Effector memory CD8-positive, alpha-beta T cell (primary cell): ENCODE measurements around the gene OR10T2.
"Not testable (repeated sequence)": the region's sequence is repeated elsewhere in the genome, so short reads cannot be mapped to it uniquely, and the experiment has no call there.

ENCODE experiments used
- ATAC-seq: fragments of 150-1000 bp; cut with Tn5 transposase; replicated peaks from 2 replicates; pipeline ENCODE4 v1.10.0; 2021; ENCODE audit warnings: mild to moderate bottlenecking, moderate library complexity
- DNase-seq, 3 experiments: peaks; one replicate each; pipeline ENCODE4 v3.0.0; 2021
- H3K27ac Mint-ChIP-seq, 2 donors: one replicate each; pipeline ENCODE4 v1.8.0; 2022; ENCODE audit warnings: mild to moderate bottlenecking in 2 of 2, mixed read lengths in 2 of 2, moderate library complexity in 2 of 2
- H3K27me3 Mint-ChIP-seq, 2 donors: one replicate each; pipeline ENCODE4 v1.8.0; 2022; ENCODE audit warnings: mixed read lengths in 2 of 2
- H3K36me3 Mint-ChIP-seq: one replicate; pipeline ENCODE4 v1.8.0; 2022; ENCODE audit warnings: mild to moderate bottlenecking, moderate library complexity, mixed read lengths; ENCODE audit not compliant: insufficient read depth
- H3K4me1 Mint-ChIP-seq, 2 donors: one replicate each; pipeline ENCODE4 v1.8.0; 2022; ENCODE audit warnings: low read depth in 2 of 2, mixed read lengths in 2 of 2
- H3K4me3 Mint-ChIP-seq, 2 donors: one replicate each; pipeline ENCODE4 v1.8.0; 2022; ENCODE audit warnings: mild to moderate bottlenecking in 2 of 2, mixed read lengths in 2 of 2, moderate library complexity in 2 of 2
- H3K9me3 Mint-ChIP-seq, 2 donors: one replicate each; pipeline ENCODE4 v1.8.0; 2022; ENCODE audit warnings: mixed read lengths in 2 of 2

The OR10T2 gene

GRCh38 chr1:158391099-158391498 lies 8.2 kb downstream of the OR10T2 start:
- Mint-ChIP-seq H3K27ac (no peak overlapping the region), H3K36me3 (no peaks in the 10 kb centered on the region), H3K27me3 (peaks cover 21 to 40% of the 10 kb centered on the region in 2 donors), H3K9me3 (no peaks in the 10 kb centered on the region), H3K4me1 (no peaks in the 10 kb centered on the region), H3K4me3 (no peak overlapping the region)
- ATAC-seq (no peak), DNase-seq (no peak)

- DNase-seq (no peak), ATAC-seq (no peak)
- Mint-ChIP-seq H3K9me3 (no peaks in the 10 kb centered on the region), H3K27ac (no peak overlapping the region), H3K36me3 (no peaks in the 10 kb centered on the region), H3K4me1 (no peaks in the 10 kb centered on the region), H3K27me3 (peaks cover 22 to 43% of the 10 kb centered on the region in 2 donors), H3K4me3 (no peak overlapping the region)
Observed at GRCh38 chr1:158390331-158390730, 8.9 kb downstream of the OR10T2 start.

- peaks cover 2 to 8% of the 10 kb centered on the region in 2 donors for H3K9me3 Mint-ChIP-seq
- H3K36me3 Mint-ChIP-seq: no peaks in the 10 kb centered on the region
- H3K27ac Mint-ChIP-seq: no peak overlapping the region
- H3K4me3 Mint-ChIP-seq: no peak overlapping the region
- no peaks in the 10 kb centered on the region for H3K4me1 Mint-ChIP-seq
- DNase-seq: no peak
- H3K27me3 Mint-ChIP-seq: peaks cover 64 to 74% of the 10 kb centered on the region in 2 donors
- ATAC-seq: no peak
Observed at GRCh38 chr1:158374860-158375259, 24.4 kb downstream of the OR10T2 start.

DNA sequence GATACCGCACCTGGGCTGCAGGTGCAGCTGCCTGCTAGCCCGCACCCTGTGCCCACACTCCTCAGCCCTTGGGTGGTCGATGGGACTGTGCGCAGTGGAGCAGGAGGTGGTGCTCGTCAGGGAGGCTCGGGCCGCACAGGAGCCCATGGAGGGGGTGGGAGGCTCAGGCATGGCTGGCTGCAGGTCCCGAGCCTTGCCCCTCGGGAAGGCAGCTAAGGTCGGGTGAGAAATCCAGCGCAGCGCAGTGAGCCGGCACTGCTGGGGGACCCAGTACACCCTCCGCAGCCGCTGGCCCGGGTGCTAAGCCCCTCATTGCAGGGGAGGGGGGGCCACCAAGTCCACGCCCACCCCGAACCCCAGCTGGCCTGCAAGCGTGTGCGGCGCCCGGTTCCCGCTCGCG lies 25.2 kb downstream of the OR10T2 start:
- DNase-seq, H3K4me3 Mint-ChIP-seq, H3K36me3 Mint-ChIP-seq, ATAC-seq, H3K4me1 Mint-ChIP-seq, H3K9me3 Mint-ChIP-seq, H3K27ac Mint-ChIP-seq: not testable (repeated sequence)
- H3K27me3 Mint-ChIP-seq: peaks cover 72 to 80% of the 10 kb centered on the region in 2 donors

DNA sequence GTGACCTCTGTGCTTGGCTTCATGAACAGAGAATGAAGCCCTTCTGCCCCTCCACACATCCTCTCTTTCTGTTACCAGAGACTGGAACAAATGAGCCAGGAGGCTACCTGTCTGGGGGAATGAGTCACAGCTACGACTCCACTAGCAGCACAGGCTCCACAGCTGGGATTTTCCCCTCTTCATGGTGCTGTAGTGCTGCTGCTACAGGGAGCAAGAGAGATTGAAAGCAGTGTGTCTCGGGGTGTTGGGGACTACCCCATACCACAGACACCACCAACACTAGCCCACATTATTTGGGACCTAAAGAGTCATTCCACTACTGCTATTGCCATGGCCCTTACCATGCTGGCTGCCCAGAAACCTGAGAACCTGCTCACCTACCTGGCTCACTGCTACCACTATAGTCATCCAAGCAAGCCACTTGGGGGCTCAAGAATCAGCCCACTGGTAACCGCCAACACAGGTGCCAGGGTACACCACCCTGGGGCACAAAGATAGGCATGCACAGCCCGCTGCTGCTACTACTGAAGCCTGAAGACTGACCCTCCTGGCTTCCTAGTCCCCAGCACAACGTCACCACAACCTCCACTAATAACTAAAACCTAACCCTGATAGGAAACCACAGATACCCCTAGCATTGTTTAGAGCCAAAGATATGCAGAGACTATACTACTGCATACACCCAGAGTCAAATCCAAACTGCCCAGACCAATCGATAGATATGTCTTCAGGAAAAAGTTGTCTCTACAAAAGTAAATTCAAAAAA lies 27.9 kb downstream of the OR10T2 start:
- Mint-ChIP-seq H3K4me1 (peaks cover 7 to 12% of the 10 kb centered on the region in 2 donors), H3K36me3 (no peaks in the 10 kb centered on the region), H3K27me3 (peaks cover 74 to 90% of the 10 kb centered on the region in 2 donors), H3K4me3 (no peak overlapping the region), H3K9me3 (peaks cover 2 to 8% of the 10 kb centered on the region in 2 donors), H3K27ac (no peak overlapping the region)
- no peak for ATAC-seq
- DNase-seq: no peak

DNA sequence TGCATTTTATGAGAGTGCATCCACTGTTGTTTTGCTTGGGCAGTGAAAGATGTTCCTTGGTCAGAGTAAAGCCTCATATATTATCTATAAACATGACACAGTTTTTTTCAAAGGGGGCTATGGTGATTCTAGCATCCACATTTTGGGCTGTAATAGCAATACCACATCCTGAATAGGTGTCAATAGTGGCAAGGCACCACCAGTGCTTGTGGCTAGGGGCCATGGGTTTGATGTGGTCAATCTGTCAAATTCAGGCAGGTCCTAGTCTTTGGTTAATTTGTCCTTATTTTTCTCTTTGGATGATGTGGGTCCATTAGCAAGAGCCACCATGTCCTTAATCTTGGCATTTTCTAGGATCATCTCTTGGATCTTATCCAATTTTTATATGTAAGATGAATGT lies 32.5 kb downstream of the OR10T2 start:
- Mint-ChIP-seq H3K27me3 (peaks cover 76% of the 10 kb centered on the region in 2 donors), H3K4me3 (no peak overlapping the region), H3K9me3 (peaks cover 4 to 7% of the 10 kb centered on the region in 2 donors), H3K36me3 (no peaks in the 10 kb centered on the region), H3K27ac (no peak overlapping the region), H3K4me1 (peaks cover 10 to 15% of the 10 kb centered on the region in 2 donors)
- no peak for DNase-seq
- no peak for ATAC-seq

DNA sequence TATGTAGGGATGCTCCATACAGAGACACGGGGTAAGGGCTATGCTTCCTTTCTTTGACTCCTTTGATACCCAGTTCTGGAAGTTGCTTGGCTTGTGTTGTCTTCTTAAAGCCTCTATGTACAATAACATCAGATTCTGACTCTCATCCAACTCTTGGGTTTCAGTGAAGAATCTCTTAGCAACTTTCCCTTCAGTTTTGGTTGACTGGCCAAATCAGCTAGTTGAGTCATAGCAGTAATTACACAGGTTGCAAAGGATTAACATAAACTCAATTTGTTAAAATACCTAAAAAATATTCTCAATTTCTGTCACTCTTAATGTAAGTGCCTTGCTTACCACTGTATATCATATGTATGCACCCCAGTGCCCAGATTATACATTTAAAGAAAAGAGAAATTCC lies 36.3 kb downstream of the OR10T2 start:
- H3K27ac Mint-ChIP-seq: no peak overlapping the region
- no peak for ATAC-seq

GRCh38 chr1:158362482-158362881 lies 36.8 kb downstream of the OR10T2 start:
- Mint-ChIP-seq H3K9me3 (peaks cover 0 to 2% of the 10 kb centered on the region in 2 donors), H3K4me3 (no peak overlapping the region), H3K27me3 (peaks cover 43 to 68% of the 10 kb centered on the region in 2 donors), H3K36me3 (no peaks in the 10 kb centered on the region), H3K27ac (no peak overlapping the region), H3K4me1 (peaks cover 10 to 11% of the 10 kb centered on the region in 2 donors)
- ATAC-seq (no peak), DNase-seq (no peak)

More for the DNA sequence above, 36.3 kb downstream of the OR10T2 start:
- peaks cover 46 to 69% of the 10 kb centered on the region in 2 donors for H3K27me3 Mint-ChIP-seq
- H3K9me3 Mint-ChIP-seq: peaks cover 0 to 2% of the 10 kb centered on the region in 2 donors
- peaks cover 10 to 15% of the 10 kb centered on the region in 2 donors for H3K4me1 Mint-ChIP-seq
- DNase-seq: no peak
- H3K36me3 Mint-ChIP-seq: no peaks in the 10 kb centered on the region
- no peak overlapping the region for H3K4me3 Mint-ChIP-seq

- peaks cover 46 to 76% of the 10 kb centered on the region in 2 donors for H3K27me3 Mint-ChIP-seq
- no peak for ATAC-seq
- no peak for DNase-seq
- H3K4me1 Mint-ChIP-seq: no peaks in the 10 kb centered on the region
- no peak overlapping the region for H3K27ac Mint-ChIP-seq
- H3K9me3 Mint-ChIP-seq: no peaks in the 10 kb centered on the region
- no peak overlapping the region for H3K4me3 Mint-ChIP-seq
- H3K36me3 Mint-ChIP-seq: no peaks in the 10 kb centered on the region
Observed at GRCh38 chr1:158357441-158357840, 41.8 kb downstream of the OR10T2 start.

DNA sequence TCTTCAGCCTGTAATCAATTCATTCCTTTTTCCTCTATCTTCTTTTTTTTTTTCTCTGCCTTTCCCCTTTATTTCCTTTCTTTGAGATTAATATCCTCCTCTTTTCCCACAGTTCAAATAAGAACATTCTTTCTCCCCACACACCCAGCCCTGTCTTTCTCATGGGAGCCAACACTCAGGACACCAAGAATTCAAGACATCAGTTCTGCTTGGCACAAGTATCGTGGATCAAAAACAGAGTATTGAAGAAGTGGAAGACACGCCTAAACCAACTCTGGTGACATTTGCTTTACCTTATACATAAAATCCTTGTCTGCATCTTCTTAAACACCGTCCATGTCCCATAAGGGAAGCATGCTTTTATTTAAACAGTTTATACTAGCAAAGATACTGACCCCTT lies 42.6 kb downstream of the OR10T2 start:
- DNase-seq (no peak), ATAC-seq (no peak)
- no peak overlapping the region for H3K27ac Mint-ChIP-seq
- H3K9me3 Mint-ChIP-seq: no peaks in the 10 kb centered on the region
- no peak overlapping the region for H3K4me3 Mint-ChIP-seq
- no peaks in the 10 kb centered on the region for H3K36me3 Mint-ChIP-seq
- peaks cover 46 to 70% of the 10 kb centered on the region in 2 donors for H3K27me3 Mint-ChIP-seq
- no peaks in the 10 kb centered on the region for H3K4me1 Mint-ChIP-seq

- no peaks in the 10 kb centered on the region for H3K4me1 Mint-ChIP-seq
- ATAC-seq (no peak), DNase-seq (no peak)
- H3K36me3 Mint-ChIP-seq: no peaks in the 10 kb centered on the region
- H3K9me3 Mint-ChIP-seq: no peaks in the 10 kb centered on the region
- H3K27ac Mint-ChIP-seq: no peak overlapping the region
- H3K27me3 Mint-ChIP-seq: peaks cover 46 to 70% of the 10 kb centered on the region in 2 donors
- no peak overlapping the region for H3K4me3 Mint-ChIP-seq
Observed at GRCh38 chr1:158355773-158356285, 43.4 kb downstream of the OR10T2 start.

DNA sequence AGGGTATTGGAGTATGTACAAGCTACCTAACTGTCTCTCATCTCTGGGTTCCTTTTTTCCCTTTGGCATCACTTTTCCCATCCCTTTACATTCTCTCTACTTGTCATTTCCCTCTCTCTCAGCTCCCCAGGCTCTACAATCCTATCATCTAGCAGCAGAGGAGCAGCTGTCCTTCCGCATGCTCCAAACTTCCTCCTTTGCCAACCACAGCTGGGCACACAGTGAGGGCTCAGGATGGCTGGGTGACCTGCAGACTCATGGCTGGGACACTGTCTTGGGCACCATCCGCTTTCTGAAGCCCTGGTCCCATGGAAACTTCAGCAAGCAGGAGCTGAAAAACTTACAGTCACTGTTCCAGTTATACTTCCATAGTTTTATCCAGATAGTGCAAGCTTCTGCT lies 45.0 kb downstream of the OR10T2 start:
- Mint-ChIP-seq H3K36me3 (no peaks in the 10 kb centered on the region), H3K27ac (no peak overlapping the region), H3K9me3 (no peaks in the 10 kb centered on the region), H3K27me3 (peaks cover 46 to 59% of the 10 kb centered on the region in 2 donors), H3K4me3 (no peak overlapping the region), H3K4me1 (no peaks in the 10 kb centered on the region)
- DNase-seq (no peak), ATAC-seq (no peak)

- no peak within 1 kb of the TSS for H3K4me3 Mint-ChIP-seq
- peaks cover 47 to 51% of the 10 kb centered on the region in 2 donors for H3K27me3 Mint-ChIP-seq
- no peak within 1 kb of the TSS for H3K27ac Mint-ChIP-seq
- no peaks in the 10 kb centered on the region for H3K4me1 Mint-ChIP-seq
- H3K36me3 Mint-ChIP-seq: no peaks in the 10 kb centered on the region
- no peak for DNase-seq
- no peak for ATAC-seq
- H3K9me3 Mint-ChIP-seq: no peaks in the 10 kb centered on the region
Observed at GRCh38 chr1:158353303-158354075, 45.8 kb downstream of the OR10T2 start, which contains the start of gene CD1E. TSS of gene CD1E (plus strand) at chr1:158353894. CDS start at chr1:158353989, 95 bp downstream.
